GM19463 (cell line): ENCODE data around the gene TAS2R30.
"Not testable (repeated sequence)": the region's sequence is repeated elsewhere in the genome, so short reads cannot be mapped to it uniquely, and the experiment has no call there.

Experiments
- ATAC-seq: cut with Tn5 transposase; IDR thresholded peaks from one replicate; pipeline ENCODE4 v1.9.1; 2021; ENCODE audit warnings: mild to moderate bottlenecking, moderate library complexity; ENCODE audit not compliant: unreplicated experiment

TAS2R30 gene

GRCh38 chr12:11130382-11130781, 4.1 kb downstream of the TAS2R30 start:
- ATAC-seq: no peak

DNA sequence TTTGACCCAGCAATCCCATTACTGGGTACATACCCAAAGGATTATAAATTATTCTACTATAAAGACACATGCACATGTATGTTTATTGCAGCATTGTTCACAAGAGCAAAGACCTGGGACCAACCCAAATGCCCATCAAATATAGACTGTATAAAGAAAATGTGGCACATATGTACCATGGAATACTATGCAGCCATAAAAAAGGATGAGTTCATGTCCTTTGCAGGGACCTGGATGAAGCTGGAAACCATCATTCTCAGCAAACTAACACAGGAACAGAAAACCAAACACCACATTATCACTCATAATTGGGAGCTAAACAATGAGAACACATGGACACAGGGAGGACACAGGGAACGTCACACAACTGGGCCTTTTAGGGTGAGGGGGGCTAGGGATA, 20.3 kb downstream of the TAS2R30 start:
- not testable (repeated sequence) for ATAC-seq

GRCh38 chr12:11111213-11111612, 23.2 kb downstream of the TAS2R30 start:
- not testable (repeated sequence) for ATAC-seq

DNA sequence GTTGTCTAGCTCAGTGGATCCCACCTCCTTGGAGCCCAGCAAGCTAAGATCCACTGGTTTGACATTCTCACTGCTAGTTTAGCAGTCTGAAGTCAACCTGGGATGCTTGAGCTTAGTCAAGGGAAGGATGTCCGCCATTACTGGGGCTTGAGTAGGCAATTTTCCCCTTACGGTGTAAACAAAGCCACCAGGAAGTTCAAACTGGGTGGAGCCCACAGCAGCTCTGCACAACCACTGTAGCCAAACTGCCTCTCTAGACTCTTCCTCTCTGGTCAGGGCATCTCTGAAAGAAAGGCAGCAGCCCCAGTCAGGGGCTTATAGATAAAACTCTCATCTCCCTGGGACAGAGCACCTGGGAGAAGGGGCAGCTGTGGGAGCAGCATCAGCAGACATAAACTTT, 25.6 kb downstream of the TAS2R30 start:
- ATAC-seq: no peak

- no peak for ATAC-seq
These were observed 26.7 kb downstream of the TAS2R30 start for GRCh38 chr12:11107719-11108118.

DNA sequence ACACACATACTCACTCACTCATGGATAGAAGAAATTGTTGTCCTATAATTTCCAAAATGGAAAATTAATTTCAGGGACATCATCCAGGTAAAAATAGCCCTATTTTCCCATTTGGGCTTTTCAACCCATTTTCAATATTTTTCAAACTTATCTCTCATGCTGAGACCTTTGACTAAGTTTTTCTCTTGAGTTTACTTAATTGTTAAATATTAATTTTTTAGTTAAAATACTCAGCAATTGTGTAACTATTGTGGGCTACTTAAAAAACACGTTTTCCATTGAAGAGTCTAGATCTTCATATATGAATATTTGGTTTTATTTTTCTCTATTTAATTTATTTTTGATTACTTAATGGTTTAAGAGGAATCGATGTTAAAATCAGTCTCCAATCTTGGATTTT, 28.2 kb downstream of the TAS2R30 start:
- no peak for ATAC-seq

- ATAC-seq: no peak
These were observed 28.9 kb downstream of the TAS2R30 start for GRCh38 chr12:11105546-11105945.

DNA sequence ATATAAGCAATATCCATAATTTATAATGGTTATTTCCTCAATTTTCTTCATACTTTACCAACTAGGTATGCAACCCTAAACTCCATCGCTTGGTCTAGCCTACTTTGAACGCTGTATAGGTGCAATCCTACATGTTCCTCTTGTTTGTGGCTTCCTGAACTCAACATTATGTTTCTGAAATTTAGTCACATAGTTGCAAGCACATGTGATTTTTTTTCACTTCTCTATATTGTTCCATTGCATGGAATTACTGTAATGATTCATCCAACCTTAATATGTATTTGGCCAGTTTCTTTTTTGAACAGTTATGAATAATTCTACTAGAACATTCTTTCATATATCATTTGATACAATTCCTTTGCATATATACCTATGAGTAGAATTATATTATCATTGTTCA, 39.5 kb downstream of the TAS2R30 start:
- ATAC-seq: not testable (repeated sequence)

- ATAC-seq: no peak
These were observed 42.3 kb downstream of the TAS2R30 start, which contains the start of gene TAS2R43 for GRCh38 chr12:11092128-11092527. Gene TAS2R43 (minus strand): TSS chr12:11092313. CDS start chr12:11092229, 84 bp downstream.

DNA sequence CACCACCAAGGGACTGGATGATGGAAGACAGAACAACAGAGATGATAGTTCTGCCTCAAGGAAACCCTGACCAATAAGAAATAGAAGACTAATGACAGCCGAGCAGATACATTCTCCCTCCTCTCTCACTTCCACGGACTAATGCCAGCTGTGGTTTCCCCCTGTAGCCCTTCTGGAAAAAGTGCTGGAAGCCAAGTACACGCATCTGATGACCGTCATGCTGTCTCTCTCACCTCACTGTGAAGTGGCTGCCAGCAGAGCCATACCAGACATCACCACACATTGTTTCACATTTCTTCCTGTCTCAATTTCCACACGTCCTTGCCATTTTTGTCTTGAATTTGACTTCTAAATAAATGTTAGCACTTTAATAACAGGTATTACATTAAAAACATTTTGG, 45.2 kb downstream of the TAS2R30 start:
- ATAC-seq: no peak

- peak; percentile 89 for ATAC-seq
These were observed 49.0 kb downstream of the TAS2R30 start for GRCh38 chr12:11085419-11085818.
